IPS-18c (cell line): ENCODE measurements around the gene NTM.
"Not testable (repeated sequence)": the region's sequence is repeated elsewhere in the genome, so short reads cannot be mapped to it uniquely, and the experiment has no call there.

Experiments used
- H3K4me3 ChIP-seq: 2 replicates; pipeline ENCODE4 v1.7.0; 2013; ENCODE audit warnings: low read depth, mild to moderate bottlenecking, low read length, moderate library complexity; ENCODE audit not compliant: insufficient read depth
- H3K9me3 ChIP-seq: one replicate; pipeline ENCODE4 v1.6.1; 2013; ENCODE audit warnings: mild to moderate bottlenecking, low read length, moderate library complexity; ENCODE audit not compliant: control insufficient read depth, insufficient read depth

The NTM gene

DNA sequence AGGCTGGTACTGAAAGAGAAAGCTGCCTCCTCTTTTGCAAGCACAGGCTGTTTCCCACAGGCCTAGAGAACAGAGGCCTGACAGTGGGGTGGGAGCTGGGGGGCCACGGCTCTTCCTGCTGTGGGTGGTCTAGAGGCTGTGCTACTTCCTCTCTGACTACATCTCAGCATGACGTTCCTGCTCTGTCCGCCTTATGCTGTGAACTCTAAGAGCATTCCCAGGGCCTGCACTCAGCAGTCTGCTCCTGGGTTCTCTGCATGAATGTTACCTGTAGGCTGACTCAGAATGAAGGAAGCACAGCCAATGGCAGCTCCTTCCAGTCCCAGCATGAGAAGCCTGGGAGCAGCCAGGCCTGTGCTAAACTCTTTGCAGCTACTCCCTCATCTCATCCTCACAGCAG, 534.3 kb downstream of the NTM start:
- H3K4me3 ChIP-seq, result no peak overlapping the region
- H3K9me3 ChIP-seq, result no peaks in the 10 kb centered on the region

DNA sequence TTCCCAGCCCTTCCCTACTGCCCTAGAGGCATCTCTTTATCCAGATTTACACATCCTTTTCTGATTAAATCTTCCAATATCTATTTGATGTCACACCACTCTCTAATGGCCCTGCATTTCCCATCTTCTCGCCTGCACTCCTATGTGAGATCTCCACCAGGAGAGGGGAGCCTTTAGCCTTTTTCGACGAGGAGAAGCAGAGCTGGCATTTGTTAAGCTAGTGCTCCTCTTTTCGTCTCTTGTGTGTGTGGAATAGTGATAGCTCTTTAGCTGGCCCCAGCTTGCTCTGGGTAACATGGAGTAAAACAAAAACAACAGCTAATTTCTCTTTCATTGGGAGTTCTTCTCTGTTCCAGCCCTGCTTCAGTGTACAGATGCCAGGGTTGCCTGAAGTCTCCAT, 536.5 kb downstream of the NTM start:
- Histone ChIP-seq H3K4me3 (no peak overlapping the region), H3K9me3 (no peaks in the 10 kb centered on the region)

DNA sequence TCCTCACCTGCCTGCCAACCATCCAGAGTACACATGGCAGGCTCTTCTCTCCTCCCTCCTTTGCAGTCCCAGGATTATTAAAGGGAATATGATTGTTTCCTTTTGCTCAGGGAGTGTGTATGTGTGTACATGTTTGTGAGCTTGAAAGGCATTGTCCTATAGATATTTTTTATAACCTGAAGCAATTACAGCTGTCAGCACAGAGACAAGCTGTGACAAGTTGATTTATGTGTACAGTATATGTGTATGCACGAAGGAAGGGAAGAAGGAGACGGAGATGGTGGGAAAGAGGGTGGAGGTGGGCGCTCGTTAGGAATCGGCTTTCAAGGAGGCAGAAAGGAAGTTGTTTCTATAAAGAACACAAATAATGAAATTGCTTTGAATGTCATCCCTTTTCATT, 537.0 kb downstream of the NTM start:
- H3K9me3 ChIP-seq, result no peaks in the 10 kb centered on the region
- H3K4me3 ChIP-seq, result no peak overlapping the region

DNA sequence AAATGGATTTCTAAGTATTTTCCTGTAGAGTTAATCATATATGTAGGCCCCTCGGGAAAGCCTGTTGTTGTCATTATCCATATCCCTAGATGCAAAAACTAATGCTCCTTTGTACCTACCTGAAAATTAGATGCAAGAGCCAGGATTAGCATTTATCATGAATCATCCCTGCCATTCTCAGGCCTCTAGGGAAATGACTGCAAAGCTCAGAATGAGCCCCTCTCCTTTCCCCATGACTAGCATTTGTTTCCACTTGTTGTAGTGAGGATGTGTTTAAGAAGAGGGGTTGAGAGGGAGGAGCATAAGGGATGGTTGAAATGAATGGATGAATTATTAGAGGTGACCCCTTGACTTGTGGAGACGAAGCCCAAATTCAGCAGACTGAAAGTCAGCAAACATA, 537.9 kb downstream of the NTM start:
- no peak overlapping the region for H3K4me3 ChIP-seq
- no peaks in the 10 kb centered on the region for H3K9me3 ChIP-seq

DNA sequence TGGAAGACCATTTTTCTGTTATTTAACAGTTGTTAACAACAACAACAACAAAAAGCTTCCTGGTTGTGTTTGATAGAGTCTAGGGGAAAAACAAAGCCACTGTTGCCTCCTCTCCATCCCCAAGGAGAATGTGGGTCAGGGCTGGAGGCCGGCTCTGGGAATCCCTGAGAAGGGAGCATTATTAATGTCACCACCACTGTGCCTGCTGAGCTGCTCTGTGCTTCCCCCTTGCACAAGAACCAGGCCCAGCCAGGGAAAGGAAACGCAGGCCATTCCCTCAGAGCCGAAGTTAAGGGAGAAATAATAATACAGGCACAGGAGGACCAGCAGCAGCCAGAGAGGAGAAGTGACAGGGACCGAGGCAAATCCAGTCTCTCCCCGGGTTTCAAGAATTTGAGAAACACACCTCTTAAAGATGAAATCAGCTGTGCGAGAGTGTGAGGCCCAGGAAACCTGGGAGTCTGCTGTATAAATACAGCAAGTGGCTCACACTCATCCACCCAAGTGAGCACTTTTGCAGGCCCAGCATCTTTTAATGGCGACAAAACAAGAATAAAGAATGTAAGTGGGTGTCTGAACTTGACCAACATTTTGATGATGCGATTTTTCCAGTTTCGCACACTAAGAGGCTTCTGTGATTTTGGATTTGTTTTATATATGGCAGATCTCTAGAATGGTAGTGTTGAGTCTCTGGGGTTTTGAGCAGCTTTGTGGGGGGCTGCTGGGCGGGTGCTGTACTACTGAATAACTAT, 539.2 kb downstream of the NTM start:
- H3K4me3 ChIP-seq, result peak overlapping the region; percentile 89; the same call in 1 of the 2 replicates
- no peaks in the 10 kb centered on the region for H3K9me3 ChIP-seq

DNA sequence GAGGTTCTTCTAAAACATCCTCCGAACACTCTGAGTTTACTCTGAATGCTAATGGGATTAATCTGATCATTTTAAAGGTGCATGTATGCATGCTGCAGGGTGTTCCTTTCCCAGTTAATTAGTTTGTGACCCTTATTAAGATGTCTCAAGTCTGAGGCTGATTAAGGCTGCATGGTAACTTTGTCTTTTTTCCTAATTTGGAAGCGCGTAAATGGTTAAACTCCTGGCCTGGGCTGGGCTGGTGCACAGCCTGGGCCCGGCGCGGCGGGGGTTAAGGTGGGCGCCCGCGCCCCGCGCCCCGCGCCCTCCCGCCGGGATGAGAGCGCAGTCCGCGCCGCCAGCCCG, 539.7 kb downstream of the NTM start:
- Histone ChIP-seq H3K4me3 (peak overlapping the region; percentile 89; the same call in 1 of the 2 replicates), H3K9me3 (no peaks in the 10 kb centered on the region)

DNA sequence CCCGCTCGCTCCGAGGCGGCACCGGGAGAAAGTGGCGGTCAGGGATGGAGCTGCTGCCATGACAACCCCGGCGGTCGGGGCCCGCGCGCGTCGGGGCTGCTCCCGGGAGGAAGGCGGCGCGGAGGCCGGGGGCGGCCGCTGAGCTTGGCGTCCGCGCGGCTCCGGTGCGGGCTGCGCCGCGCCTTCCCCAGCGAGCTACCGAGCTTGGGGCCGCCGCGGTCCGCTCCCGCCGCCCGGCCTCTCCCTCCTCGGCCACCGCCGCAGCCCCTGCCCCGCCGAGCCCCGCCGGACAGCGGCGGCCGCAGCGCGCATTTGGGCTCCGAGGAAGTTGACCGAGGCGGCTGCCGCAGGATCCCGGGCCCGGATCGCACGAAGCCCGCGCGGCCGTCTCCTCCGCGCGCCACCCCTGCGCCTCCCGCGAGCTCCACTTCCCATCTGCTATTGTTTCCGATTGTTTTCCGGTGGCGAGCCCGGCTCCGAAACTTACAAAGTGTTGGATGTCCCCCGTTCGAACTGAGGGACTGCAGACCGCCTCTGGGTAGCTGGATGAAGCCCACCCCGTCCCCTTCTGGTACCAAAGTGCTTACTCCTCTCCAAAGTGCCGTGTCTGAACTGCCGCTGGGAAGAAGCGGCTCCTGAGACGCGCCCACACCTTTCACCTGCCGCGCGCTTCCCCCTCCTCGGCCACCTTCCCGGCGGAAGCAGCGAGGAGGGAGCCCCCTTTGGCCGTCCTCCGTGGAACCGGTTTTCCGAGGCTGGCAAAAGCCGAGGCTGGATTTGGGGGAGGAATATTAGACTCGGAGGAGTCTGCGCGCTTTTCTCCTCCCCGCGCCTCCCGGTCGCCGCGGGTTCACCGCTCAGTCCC, 540.3 kb downstream of the NTM start:
- peak overlapping the region; percentile 89 for H3K4me3 ChIP-seq
- H3K9me3 ChIP-seq, result no peaks in the 10 kb centered on the region

DNA sequence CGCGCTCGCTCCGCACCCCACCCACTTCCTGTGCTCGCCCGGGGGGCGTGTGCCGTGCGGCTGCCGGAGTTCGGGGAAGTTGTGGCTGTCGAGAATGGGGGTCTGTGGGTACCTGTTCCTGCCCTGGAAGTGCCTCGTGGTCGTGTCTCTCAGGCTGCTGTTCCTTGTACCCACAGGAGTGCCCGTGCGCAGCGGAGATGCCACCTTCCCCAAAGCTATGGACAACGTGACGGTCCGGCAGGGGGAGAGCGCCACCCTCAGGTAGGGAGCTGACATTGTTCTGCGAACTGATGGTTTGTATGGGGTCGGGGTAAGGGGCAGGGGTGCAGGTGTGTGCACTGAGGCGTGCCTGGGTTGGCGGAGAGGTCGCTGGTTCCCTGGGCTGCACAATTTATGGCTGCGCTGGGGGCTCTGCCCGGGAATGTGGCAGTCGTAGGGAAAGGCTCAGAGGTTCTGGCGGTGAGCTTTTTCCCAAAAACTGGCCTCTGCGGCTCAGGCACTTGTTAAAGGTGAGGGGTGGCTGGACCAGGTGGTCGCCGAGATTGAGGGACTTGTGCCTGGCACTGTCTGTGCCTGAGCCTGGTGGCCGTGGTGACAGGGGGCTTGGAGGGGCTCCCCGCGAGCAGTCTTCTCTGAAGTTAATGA, 541.1 kb downstream of the NTM start:
- not testable (repeated sequence) for H3K9me3 ChIP-seq
- H3K4me3 ChIP-seq, result peak overlapping the region; percentile 89

DNA sequence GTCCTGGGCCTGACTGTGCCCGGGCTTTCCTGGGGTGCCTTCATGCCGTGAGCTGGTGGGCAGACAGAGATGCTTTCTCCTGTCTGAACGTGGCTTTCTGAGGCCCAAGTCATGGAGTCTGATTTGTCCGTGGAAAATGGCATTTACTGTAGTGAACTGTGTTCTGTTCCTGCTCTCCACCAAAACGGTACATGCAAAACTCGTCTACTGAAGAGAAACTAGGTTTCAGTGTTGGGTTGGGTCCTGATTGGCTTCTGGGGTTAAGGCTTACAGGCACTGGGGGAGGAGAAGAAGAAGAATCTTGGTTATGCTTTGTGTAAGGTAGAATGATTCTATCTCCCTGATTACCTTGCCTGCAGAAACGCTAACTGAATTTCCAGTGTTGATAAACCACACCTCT, 541.7 kb downstream of the NTM start:
- Histone ChIP-seq H3K9me3 (no peaks in the 10 kb centered on the region), H3K4me3 (no peak overlapping the region)

DNA sequence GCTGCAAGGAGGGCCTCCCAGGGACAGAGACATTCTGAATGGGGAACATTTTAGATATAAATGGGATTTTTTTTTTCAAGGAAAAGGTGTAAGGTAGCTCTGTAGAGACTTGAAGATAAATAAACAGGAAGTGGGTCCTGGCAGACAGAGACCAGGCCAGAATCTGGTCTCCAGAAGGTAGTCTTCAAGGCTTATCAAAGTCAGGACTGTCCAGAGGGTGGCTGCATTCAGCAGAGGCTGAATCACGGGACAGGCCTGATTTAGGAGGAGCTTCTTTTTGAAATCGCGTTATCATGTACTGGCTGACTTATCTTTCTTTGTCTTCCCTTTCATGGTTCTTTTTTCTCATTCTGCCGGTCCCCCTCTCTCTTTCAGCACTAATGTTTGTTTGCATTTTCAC, 542.9 kb downstream of the NTM start:
- H3K9me3 ChIP-seq, result no peaks in the 10 kb centered on the region
- no peak overlapping the region for H3K4me3 ChIP-seq

DNA sequence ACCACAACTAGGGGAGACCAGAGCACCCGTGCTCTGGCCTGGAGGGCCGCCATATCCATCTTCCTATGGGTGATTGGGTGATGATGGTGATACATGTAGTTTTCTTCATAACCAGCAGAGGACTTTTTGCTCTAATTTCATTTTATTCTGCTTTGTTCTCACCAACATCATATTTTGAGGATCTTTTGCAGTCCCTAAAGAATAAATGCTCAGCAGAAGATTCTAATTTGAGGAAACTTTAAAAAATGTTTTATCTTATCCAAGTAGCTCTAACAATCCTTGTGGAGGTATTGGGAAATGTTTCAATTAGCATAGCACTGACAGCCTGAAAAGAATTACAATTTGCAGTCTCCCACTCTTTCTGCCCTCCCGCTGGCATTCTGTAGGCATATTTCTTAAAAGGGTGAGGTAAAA, 544.0 kb downstream of the NTM start:
- no peak overlapping the region for H3K4me3 ChIP-seq
- H3K9me3 ChIP-seq, result no peaks in the 10 kb centered on the region

DNA sequence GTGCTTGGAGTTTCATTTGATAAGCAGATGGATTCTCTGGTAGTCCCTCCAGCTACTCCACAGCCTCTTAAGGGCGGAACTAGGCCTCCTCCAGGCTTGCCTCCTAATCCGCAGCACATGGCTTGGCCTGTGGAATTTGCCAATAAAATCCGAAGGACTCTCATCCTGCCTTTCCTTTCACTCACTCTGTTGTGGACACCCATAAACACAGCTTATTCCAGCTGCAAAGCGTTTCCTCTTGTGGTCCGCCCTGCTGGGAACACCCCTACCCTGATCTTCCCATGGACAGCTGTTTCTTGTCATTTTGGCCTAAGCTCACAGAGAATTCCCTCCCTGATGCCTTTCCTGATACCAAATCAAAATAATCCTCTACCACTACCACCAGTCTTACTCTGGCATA, 546.2 kb downstream of the NTM start:
- no peak overlapping the region for H3K4me3 ChIP-seq
- no peaks in the 10 kb centered on the region for H3K9me3 ChIP-seq

DNA sequence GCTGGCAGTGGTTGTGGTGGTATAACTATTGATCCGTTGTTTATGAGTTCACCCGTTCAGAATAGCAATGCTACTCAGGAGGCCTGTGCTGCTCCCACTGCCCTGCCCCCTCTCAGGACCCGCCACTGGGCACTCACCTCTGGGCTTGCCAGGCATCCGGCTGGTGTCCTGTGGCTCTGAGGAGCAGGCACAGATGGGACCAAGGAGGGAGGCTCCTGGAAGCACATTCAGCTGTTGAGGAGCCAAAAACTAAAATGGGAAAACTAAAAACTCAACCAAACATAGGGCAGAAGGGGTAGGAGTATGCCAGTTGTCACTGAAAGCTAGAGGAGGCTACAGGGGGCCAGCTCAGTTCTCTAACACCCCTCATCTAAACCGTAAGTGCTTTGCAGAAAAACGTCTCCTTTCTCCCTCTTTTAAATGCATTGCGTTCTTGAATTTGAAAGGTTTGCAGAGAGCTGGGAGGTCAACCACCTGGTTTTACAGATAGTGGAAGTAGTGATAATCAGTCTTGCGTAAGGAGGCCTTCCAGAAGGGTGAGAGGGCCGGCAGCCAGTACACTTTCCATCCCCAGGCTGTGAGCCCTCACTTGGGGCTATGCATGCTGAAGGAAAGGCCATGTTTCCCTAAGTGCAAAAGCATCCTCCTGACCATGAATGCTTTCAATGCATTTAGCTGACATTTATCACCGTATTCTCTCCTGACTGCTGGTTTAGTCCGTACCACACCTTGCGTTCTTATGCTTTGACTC, 547.4 kb downstream of the NTM start:
- no peak overlapping the region for H3K4me3 ChIP-seq
- H3K9me3 ChIP-seq, result no peaks in the 10 kb centered on the region

DNA sequence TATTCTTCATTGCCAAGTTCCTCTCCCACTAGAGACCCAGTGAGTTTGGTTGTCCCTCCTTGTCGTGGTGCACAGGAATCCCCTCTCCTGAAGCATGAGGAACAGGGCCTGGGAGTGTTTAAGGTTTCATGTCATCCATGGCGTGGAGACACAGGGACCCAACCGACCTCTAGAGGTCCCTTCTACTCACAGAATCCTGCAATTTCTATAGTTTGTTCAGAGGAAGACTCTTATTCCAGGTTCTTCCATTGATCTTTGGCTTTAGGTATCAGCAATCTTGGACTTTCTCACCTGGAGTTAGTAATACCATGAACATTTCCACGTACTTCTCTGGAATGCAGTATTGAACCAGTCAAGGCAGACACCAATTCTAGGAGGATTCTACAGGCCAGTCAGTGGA, 548.2 kb downstream of the NTM start:
- no peak overlapping the region for H3K4me3 ChIP-seq
- H3K9me3 ChIP-seq, result no peaks in the 10 kb centered on the region

DNA sequence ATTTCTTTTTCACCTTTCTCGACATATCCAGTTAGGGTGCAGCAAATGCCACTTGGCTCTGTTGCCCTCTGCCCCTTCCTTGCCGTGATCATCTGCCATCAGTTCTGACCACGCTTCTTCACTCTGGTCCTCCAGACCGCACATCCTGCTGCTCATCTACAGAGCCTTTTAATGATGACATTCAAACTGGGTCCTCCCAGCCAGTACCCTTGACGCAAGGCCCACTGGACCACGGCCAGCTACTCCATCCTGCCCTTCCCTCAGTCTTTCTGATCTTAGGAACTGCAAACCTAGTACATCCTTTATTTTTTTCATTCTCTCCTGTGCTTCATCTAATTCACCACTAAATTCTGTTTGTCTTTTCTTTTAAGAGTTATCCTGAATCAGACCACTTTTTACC, 551.8 kb downstream of the NTM start:
- Histone ChIP-seq H3K9me3 (no peaks in the 10 kb centered on the region), H3K4me3 (no peak overlapping the region)

DNA sequence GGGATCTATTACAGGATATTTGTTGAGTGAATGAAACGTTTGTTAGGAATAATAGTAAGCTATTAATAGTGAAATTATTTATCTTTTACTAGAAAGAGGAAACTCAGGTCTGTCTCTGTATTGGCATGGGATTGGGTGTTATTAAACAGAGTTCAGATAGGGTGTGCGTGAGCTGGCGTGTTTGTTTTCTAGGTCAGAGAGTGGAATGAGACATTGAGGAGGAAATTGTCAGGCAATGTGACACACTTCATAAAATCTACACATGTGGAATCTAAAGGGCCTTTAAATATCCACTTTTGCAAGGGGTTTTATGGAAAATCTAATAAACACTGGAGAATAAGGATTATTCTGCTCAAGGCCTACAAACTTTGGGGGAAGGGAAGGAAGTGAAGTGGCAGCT, 552.9 kb downstream of the NTM start:
- Histone ChIP-seq H3K9me3 (no peaks in the 10 kb centered on the region), H3K4me3 (no peak overlapping the region)

DNA sequence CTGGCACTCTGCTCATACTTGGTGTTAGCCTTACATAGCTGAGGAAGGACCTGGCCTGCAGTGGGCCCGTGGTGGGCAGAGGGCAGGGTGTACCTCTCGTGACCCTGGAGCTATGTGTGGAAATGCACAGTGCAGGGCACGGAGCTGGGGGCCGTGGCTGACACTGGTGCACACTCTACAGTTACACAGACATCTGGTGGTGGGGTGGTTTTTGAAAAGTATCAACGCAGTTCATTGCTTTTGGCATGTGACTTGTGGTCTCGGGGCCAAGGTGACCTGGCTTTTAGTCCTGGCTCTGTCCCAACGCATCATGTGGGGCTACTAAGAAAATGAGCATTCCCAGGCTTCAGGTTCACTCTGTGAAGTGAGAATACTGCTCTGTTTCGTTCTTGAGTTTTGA, 553.6 kb downstream of the NTM start:
- no peak overlapping the region for H3K4me3 ChIP-seq
- H3K9me3 ChIP-seq, result no peaks in the 10 kb centered on the region
